HEK293T (cell line): ENCODE results near the gene ZNF683.

Experiments
- BHLHE40 ChIP-seq: fragments of 450-650 bp; IDR thresholded peaks from 2 replicates; pipeline ENCODE4 v1.6.1; 2016; ENCODE audit warnings: mild to moderate bottlenecking, moderate library complexity, borderline replicate concordance
- CTBP1 ChIP-seq: fragments of 450-650 bp; IDR thresholded peaks from 2 replicates; pipeline ENCODE4 v1.6.1; 2016; ENCODE audit warnings: borderline replicate concordance
- FOXA1 ChIP-seq: fragments of 450-650 bp; IDR thresholded peaks from 2 replicates; pipeline ENCODE4 v1.6.1; 2016; ENCODE audit warnings: mild to moderate bottlenecking
- FOXK2 ChIP-seq: fragments of 450-650 bp; IDR thresholded peaks from 2 replicates; pipeline ENCODE4 v1.6.1; 2016; ENCODE audit warnings: mild to moderate bottlenecking
- FOXM1 ChIP-seq: fragments of 450-650 bp; IDR thresholded peaks from 2 replicates; pipeline ENCODE4 v1.6.1; 2017; ENCODE audit warnings: mild to moderate bottlenecking, borderline replicate concordance
- HDGF ChIP-seq: fragments of 450-650 bp; IDR thresholded peaks from 2 replicates; pipeline ENCODE4 v1.6.1; 2017; ENCODE audit warnings: antibody characterized with exemption, borderline replicate concordance
- NFRKB ChIP-seq: fragments of 450-650 bp; IDR thresholded peaks from 2 replicates; pipeline ENCODE4 v1.6.1; 2016; ENCODE audit warnings: mild to moderate bottlenecking, moderate library complexity
- SP1 ChIP-seq: fragments of 450-650 bp; IDR thresholded peaks from 2 replicates; pipeline ENCODE4 v1.6.1; 2017
- SUZ12 ChIP-seq: fragments of 450-650 bp; IDR thresholded peaks from 2 replicates; pipeline ENCODE4 v1.6.1; 2016; ENCODE audit warnings: mild to moderate bottlenecking
- TARDBP ChIP-seq: fragments of 450-650 bp; IDR thresholded peaks from 2 replicates; pipeline ENCODE4 v1.6.1; 2016
- ZNF384 ChIP-seq: fragments of 450-650 bp; IDR thresholded peaks from 2 replicates; pipeline ENCODE4 v1.6.1; 2016
- TF ChIP-seq, protein P1 (sequence below): fragments of 450-650 bp; IDR thresholded peaks from 2 replicates; pipeline ENCODE4 v1.6.1; 2016

GRCh38 chr1:26349877-26350244 is 22.7 kb downstream of the ZNF683 start:
- no peak for TF ChIP-seq FOXM1
- TF ChIP-seq FOXK2 = no peak
- no peak for TF ChIP-seq NFRKB
- no peak for TF ChIP-seq FOXA1
- no peak for TF ChIP-seq SP1
- no peak for TF ChIP-seq CTBP1
- TF ChIP-seq, protein P1, sequence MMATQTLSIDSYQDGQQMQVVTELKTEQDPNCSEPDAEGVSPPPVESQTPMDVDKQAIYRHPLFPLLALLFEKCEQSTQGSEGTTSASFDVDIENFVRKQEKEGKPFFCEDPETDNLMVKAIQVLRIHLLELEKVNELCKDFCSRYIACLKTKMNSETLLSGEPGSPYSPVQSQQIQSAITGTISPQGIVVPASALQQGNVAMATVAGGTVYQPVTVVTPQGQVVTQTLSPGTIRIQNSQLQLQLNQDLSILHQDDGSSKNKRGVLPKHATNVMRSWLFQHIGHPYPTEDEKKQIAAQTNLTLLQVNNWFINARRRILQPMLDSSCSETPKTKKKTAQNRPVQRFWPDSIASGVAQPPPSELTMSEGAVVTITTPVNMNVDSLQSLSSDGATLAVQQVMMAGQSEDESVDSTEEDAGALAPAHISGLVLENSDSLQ = no peak
- TF ChIP-seq SUZ12 = no peak
- no peak for TF ChIP-seq BHLHE40
- no peak for TF ChIP-seq ZNF384
- TF ChIP-seq TARDBP = no peak
- TF ChIP-seq HDGF = no peak
